Measurements from ENCODE around the gene LIN9.

DNA sequence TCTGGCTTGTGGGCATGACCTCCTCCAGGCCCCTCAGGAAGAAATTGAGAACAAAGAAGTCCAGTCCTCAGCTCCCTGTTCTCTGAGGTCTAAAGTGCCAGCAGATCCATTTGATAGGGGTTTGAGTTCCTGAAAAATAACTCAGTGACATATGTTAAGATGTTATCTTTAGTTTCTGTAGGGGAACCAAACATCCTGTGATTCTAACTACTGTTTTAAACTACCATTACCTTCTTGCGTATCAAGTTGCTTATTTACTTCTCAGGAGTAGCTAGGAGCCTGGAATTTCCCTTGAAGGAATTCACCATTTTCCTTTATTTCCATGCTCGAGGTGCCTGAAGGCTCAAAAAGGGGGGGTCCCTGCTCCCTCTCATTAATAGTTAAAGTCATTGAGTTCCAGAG is 18.8 kb upstream of the LIN9 start:
- TF ChIP-seq EZH2 (IDR thresholded peaks at IDR 0.05; ENCODE audit: insufficient read depth, poor library complexity, severe bottlenecking): no peak
- no peak for TF ChIP-seq EZH2phosphoT487 (IDR thresholded peaks at IDR 0.05; ENCODE audit: insufficient read depth, low read depth)
